Measurements from ENCODE around the gene RNF144A. TPM values are rescaled to one million over a fixed set of nuclear protein-coding genes. Genes with fewer than 3 reads are reported as not detected.

The RNF144A gene
- total RNA-seq, 3 donors from 2014 or later (not counting 1 experiment from before 2014, with no cell fraction given) = 17.3 to 36.7 (median 19.0) TPM

DNA sequence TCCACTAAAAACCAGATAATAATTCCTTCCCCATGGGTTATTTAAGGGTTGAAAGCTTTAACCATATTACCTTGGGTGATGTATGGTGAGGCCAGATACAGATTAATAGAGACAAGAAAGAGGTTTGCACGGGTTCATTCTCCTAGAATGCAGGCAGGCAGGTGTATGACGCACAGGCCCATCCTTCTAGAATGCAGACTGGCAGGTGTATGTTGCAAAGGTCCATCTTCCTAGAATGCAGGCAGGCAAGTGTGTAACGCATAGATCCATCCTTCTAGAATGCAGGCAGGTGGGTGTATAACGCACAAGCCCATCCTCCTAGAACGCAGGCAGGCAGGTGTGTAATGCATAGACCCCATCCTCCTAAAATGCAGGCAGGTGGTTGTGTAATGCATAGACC, 35.7 kb upstream of the RNF144A start:
- no peak overlapping the region for H3K27ac Mint-ChIP-seq

GRCh38 chr2:6883448-6884122, 33.6 kb upstream of the RNF144A start:
- no peak overlapping the region for H3K4me3 ChIP-seq (ENCODE audit: low read length)
- Mint-ChIP-seq H3K4me1 (peaks cover 24 to 25% of the 10 kb centered on the region in 2 donors), H3K27ac (no peak overlapping the region), H3K4me3 (no peak overlapping the region), H3K9me3 (no peaks in the 10 kb centered on the region), H3K27me3 (ENCODE audit: low read depth in 2 of 2) (no peaks in the 10 kb centered on the region), H3K36me3 (no peaks in the 10 kb centered on the region)
- peaks cover 7% of the 10 kb centered on the region for H3K4me1 ChIP-seq (ENCODE audit: control insufficient read depth, insufficient read depth, low read length)
- no peaks in the 10 kb centered on the region for H3K27me3 ChIP-seq (ENCODE audit: control insufficient read depth, insufficient read depth, low read length)
- H3K36me3 ChIP-seq (ENCODE audit: control insufficient read depth, insufficient read depth, low read length) = no peaks in the 10 kb centered on the region
- 84% methylated on average over 7 of the region's 7 CpGs for WGBS (ENCODE audit: insufficient coverage)
- no peaks in the 10 kb centered on the region for H3K9me3 ChIP-seq (ENCODE audit: control insufficient read depth, insufficient read depth, low read length)
- ATAC-seq (no peak), DNase-seq (no peak)
- TF ChIP-seq, protein P1, sequence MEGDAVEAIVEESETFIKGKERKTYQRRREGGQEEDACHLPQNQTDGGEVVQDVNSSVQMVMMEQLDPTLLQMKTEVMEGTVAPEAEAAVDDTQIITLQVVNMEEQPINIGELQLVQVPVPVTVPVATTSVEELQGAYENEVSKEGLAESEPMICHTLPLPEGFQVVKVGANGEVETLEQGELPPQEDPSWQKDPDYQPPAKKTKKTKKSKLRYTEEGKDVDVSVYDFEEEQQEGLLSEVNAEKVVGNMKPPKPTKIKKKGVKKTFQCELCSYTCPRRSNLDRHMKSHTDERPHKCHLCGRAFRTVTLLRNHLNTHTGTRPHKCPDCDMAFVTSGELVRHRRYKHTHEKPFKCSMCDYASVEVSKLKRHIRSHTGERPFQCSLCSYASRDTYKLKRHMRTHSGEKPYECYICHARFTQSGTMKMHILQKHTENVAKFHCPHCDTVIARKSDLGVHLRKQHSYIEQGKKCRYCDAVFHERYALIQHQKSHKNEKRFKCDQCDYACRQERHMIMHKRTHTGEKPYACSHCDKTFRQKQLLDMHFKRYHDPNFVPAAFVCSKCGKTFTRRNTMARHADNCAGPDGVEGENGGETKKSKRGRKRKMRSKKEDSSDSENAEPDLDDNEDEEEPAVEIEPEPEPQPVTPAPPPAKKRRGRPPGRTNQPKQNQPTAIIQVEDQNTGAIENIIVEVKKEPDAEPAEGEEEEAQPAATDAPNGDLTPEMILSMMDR (IDR thresholded peaks at IDR 0.05) = no peak
- intact Hi-C loops (cut with micrococcal nuclease) = no loop called here
- H3K27ac ChIP-seq (ENCODE audit: low read length) = no peak overlapping the region

More for the DNA sequence above, 35.7 kb upstream of the RNF144A start:
- H3K4me3 ChIP-seq (ENCODE audit: low read length) = no peak overlapping the region
- Mint-ChIP-seq H3K27me3 (ENCODE audit: low read depth in 2 of 2) (no peaks in the 10 kb centered on the region), H3K9me3 (no peaks in the 10 kb centered on the region), H3K36me3 (no peaks in the 10 kb centered on the region), H3K4me3 (no peak overlapping the region), H3K4me1 (peaks cover 38 to 39% of the 10 kb centered on the region in 2 donors)
- peaks cover 17% of the 10 kb centered on the region for H3K4me1 ChIP-seq (ENCODE audit: control insufficient read depth, insufficient read depth, low read length)
- intact Hi-C loops (cut with micrococcal nuclease) = no loop called here
- H3K27me3 ChIP-seq (ENCODE audit: control insufficient read depth, insufficient read depth, low read length) = no peaks in the 10 kb centered on the region
- no peaks in the 10 kb centered on the region for H3K36me3 ChIP-seq (ENCODE audit: control insufficient read depth, insufficient read depth, low read length)
- DNase-seq (no peak), ATAC-seq (no peak)
- 98% methylated on average over 5 of the region's 5 CpGs for WGBS (ENCODE audit: insufficient coverage)
- TF ChIP-seq, protein P1 (IDR thresholded peaks at IDR 0.05) = no peak
- H3K27ac ChIP-seq (ENCODE audit: low read length) = no peak overlapping the region
- H3K9me3 ChIP-seq (ENCODE audit: control insufficient read depth, insufficient read depth, low read length) = no peaks in the 10 kb centered on the region

- Mint-ChIP-seq H3K9me3 (no peaks in the 10 kb centered on the region), H3K36me3 (no peaks in the 10 kb centered on the region), H3K4me1 (peaks cover 7% of the 10 kb centered on the region in 2 donors), H3K27ac (no peak overlapping the region), H3K4me3 (no peak overlapping the region), H3K27me3 (ENCODE audit: low read depth in 2 of 2) (no peaks in the 10 kb centered on the region)
- Histone ChIP-seq H3K9me3 (ENCODE audit: control insufficient read depth, insufficient read depth, low read length) (no peaks in the 10 kb centered on the region), H3K4me1 (ENCODE audit: control insufficient read depth, insufficient read depth, low read length) (no peaks in the 10 kb centered on the region), H3K27me3 (ENCODE audit: control insufficient read depth, insufficient read depth, low read length) (no peaks in the 10 kb centered on the region), H3K36me3 (ENCODE audit: control insufficient read depth, insufficient read depth, low read length) (peaks cover 2% of the 10 kb centered on the region), H3K27ac (ENCODE audit: low read length) (no peak overlapping the region), H3K4me3 (ENCODE audit: low read length) (no peak overlapping the region)
- intact Hi-C loops (cut with micrococcal nuclease) = no loop called here
- DNase-seq (no peak), ATAC-seq (no peak)
- TF ChIP-seq, protein P1 (IDR thresholded peaks at IDR 0.05) = no peak
- 96% methylated on average over 2 of the region's 2 CpGs for WGBS (ENCODE audit: insufficient coverage)
Observed at GRCh38 chr2:6885551-6885950, 31.7 kb upstream of the RNF144A start.

GRCh38 chr2:6885968-6886367, 31.2 kb upstream of the RNF144A start:
- DNase-seq (no peak), ATAC-seq (no peak)
- Histone ChIP-seq H3K4me3 (ENCODE audit: low read length) (no peak overlapping the region), H3K4me1 (ENCODE audit: control insufficient read depth, insufficient read depth, low read length) (no peaks in the 10 kb centered on the region), H3K36me3 (ENCODE audit: control insufficient read depth, insufficient read depth, low read length) (peaks cover 2% of the 10 kb centered on the region), H3K9me3 (ENCODE audit: control insufficient read depth, insufficient read depth, low read length) (no peaks in the 10 kb centered on the region), H3K27me3 (ENCODE audit: control insufficient read depth, insufficient read depth, low read length) (no peaks in the 10 kb centered on the region), H3K27ac (ENCODE audit: low read length) (no peak overlapping the region)
- TF ChIP-seq, protein P1 (IDR thresholded peaks at IDR 0.05) = no peak
- H3K36me3 Mint-ChIP-seq = no peaks in the 10 kb centered on the region
- H3K27ac Mint-ChIP-seq = no peak overlapping the region
- intact Hi-C loops (cut with micrococcal nuclease) = no loop called here
- H3K4me1 Mint-ChIP-seq = peaks cover 3% of the 10 kb centered on the region in 2 donors
- WGBS (ENCODE audit: insufficient coverage) = 81% methylated on average over 3 of the region's 3 CpGs
- H3K4me3 Mint-ChIP-seq = no peak overlapping the region
- H3K27me3 Mint-ChIP-seq (ENCODE audit: low read depth in 2 of 2) = no peaks in the 10 kb centered on the region
- no peaks in the 10 kb centered on the region for H3K9me3 Mint-ChIP-seq

Measured in natural killer cell (primary cell).